Epidermal melanocyte (primary cell): ENCODE data around the gene SYT9.

Experiments
- DNase-seq: peaks from one replicate; pipeline ENCODE4 v3.0.0; 2011; ENCODE audit warnings: low spot score; ENCODE audit not compliant: insufficient read length

The SYT9 gene

DNA sequence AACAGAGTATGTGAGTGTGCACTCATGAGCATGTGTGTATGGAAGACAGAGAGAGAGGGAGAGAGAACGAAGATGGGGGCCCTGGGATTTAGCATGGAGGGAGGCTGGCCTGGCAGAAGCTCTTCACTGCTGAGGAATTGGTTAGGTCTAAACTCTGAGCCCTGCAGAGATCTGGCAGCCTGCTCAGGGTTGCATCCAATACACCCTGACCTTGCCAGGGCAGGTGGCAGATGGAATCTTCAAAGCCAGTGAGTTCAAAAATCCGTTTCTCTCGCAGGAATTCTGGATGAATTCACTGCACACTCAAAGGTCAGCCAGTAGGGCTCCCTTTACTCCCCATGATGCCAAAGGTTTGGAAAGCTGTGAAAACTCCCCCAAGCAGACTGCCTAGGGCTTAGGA, 172.2 kb downstream of the SYT9 start:
- DNase-seq = no peak

DNA sequence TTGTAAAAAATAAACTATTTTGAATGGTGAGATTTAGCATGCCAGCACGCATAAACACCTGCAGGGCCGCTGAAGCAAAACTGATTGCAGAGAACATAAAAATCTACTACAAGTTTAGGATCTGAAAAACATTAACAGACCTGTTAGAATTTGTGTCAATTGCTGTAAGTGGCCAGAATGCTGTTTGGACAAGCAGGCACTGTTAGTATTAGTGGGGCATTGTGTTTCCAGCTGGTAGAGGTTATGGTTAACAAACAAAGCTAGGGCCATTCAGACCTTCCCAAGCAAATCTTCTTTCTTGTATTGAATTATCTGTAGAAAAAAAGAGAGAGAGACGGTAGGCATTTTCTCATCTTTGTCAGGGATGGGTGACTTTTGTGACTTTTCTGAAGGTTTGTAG, 176.0 kb downstream of the SYT9 start:
- no peak for DNase-seq

DNA sequence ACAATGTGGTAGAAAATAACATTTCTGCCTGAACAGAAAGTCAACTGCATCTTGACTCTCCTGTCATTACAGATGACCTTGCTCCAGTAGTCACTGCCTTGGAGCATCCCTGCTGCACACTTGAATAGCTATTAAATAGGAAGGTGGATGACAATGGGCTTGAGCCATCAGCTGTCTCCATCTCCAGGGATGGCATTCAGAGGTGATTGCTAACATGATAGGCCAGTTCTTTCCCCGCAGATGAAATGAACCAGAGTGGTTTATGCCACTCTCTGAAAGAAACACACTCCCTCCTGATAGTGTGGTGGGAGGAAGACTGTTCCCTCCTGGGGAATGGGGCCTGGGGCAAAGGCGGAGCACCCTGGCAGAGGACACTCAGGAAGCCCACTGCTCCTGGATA, 176.5 kb downstream of the SYT9 start:
- no peak for DNase-seq

DNA sequence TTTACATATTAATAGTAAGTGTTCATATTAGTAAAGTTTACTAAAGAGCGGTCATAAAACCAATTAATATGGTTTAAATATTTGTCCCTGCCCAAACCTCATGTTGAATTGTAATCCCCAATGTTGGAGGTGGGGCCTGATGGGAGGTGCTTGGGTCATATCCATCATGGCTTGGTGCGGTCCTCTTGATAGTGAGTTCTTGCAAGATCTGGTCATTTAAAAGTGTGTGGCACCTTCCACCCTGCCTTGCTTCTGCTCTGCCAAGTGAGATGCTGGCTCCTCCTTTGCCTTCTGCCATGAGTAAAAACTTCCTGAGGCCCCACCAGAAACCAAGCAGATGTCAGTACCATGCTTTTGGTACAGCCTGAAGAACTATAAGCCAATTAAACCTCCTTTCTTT, 178.8 kb downstream of the SYT9 start:
- no peak for DNase-seq

DNA sequence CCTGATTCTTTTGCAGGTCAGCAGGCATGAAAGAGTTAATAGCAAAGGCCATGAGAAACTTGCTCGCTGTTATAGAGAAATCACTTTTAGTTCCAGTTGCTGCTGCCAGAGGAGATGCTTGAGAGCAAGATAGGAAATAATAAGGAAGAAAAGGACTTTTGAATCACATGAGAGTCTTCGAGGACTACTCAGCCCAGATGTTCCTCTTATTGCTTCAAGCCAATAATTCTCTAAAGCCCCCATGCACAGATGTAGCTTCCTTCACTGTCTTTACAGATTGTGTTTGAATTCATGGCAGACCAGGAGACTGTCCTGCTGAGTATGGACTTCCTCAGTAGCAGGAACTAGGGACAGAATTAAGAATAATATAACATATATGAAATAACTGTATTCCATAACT, 183.5 kb downstream of the SYT9 start:
- no peak for DNase-seq

DNA sequence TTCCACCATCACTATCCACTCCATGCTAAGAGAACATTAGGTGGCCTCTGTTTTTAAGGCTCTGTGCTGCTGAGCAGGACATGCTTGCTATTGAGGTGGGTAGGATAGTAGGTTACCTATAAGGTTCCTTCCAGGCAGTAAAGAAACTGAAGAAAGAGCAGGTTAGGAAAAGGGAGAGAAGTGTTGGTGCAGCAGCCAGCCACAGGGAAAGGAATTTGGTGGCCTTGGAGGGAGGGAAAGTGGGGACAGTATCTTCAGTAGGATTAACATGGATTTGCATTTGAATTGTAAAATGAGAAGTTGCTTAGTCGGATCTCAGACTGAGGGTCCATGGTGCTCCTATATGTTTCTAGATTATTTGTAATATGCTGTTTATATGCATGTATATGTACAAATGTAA, 184.4 kb downstream of the SYT9 start:
- DNase-seq = no peak

DNA sequence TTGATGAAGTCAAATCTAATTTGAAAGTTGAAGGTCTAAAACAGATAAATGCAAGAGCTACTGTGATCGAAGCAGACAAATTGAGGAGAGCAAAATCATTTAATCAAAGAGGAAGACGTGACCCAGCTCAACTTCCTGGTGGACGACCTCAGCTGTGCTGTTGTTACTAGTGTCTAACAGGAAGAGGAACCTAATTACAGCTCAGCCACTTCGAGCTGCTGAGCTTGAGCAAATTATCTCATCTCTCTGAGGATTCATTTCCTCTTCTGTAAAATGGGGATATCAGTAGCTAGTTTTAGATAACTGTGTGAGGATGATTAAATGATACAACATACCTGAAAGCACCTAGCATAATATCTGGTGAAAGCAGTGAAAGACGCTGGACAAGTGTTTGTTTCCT, 185.0 kb downstream of the SYT9 start:
- DNase-seq = no peak

DNA sequence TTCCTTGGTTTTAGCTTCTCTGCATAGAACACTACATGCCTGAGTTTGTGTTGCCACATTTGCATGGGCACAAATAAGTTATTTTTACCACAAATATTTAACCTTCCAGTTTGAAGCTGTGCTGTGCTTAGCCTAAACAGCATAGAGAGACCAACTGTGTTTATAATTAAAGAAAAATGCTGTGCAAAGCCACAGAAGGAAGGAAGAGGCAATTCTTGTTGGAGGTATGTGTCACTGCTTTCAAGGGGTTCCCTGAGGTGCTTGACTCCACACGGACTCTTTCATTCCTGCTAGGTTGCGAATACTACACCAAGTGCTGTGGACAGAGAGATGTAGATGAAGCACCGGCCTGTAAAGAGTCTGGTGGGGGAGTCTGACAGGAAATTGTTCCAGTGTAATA, 186.0 kb downstream of the SYT9 start:
- DNase-seq = peak; percentile 42

DNA sequence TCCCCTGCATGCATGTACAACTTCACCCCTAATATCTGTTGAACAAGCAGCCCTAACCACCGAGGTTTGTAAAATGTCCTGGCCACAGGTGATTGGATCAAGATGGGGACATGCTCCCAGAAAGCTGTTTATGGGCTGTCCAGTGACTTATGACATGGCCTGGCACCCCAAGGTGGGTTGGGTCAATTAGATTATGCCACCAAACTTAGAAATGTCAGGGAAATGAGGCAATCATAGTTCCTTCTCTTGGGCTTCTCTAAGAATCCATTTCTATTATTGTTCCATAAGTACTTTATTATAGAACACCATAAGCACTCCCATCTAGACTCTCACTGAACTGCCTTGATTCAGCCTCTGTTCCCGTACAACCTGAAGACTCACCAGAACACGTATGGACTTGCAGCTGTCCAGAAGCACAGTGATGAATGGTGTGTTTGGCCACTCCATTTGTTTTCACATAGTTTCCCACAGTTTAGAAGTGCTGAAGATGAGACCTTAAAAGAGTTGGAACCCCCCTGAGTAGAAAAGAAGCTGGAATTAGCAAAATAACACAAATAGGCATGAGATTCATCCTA, 188.1 kb downstream of the SYT9 start:
- no peak for DNase-seq

DNA sequence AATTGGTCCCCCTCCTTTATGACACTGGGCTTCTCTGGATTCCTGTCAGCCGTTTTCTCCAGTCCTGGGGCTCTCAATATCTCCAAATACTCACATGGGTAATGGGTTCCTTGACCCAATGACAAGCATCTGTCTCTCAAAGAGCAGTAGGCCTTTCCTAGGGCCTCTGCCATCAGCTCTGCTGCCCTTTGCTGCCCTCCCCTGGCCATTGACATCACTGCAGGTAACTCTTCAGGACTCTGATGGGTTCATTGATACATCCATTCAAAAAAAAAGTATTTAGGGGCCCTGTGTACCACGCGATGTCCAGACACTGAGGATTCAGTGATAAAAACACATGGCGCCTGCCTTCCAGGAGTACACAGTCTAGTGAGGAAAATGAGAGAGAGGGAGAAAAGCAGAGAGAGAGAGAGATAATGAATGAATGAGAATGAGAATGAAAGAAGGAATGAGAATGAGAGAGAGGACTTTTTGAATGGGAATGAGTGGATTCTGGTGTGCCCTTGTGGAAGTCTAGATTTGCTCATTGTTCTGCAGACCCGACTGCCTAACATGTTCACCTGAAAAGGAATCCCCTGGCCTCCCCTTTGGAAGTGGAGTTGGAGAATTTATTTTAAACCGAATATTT, 191.0 kb downstream of the SYT9 start:
- DNase-seq = peak; percentile 78

DNA sequence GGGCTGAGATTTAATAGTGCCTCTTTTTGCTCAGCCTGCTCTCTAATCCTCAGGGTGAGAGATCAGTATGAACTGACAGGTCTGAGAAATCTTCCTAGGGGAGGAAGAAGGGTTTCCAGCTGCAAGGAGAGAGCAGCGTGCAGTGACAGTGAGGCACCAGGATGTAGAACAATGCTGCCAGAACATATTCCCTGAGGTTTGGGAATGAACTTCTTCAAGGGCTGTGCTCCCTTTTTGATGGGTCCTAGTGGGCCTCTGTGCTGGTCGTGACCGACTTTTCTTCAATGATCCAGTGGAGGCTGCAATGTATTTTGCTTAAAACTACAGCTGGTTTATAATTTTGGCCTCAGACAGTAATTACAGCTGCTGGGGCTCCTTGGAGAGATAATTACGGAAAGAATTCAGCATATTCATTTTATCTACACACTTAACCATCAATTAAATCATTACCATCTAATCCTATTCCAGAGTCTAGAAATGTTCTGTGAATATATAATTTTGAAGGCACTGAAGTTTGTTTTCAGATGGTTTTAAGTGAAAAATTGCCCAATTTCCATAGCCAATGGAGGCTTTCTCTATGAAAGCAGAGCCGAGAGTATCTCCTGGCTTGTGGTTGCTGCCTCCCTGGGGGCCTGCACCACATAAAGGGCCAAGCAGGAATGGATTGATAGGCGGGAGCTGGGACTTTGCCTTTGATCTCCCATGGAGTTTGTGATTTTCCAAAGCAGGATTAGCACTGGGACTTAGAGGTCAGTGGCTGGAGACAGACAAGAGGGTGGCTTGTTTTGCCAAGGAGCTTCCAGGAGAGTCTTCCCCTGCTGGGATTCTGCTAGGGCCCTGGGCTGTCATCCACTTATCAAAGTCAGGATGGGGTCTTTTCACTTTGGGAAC, 192.6 kb downstream of the SYT9 start:
- DNase-seq = no peak

DNA sequence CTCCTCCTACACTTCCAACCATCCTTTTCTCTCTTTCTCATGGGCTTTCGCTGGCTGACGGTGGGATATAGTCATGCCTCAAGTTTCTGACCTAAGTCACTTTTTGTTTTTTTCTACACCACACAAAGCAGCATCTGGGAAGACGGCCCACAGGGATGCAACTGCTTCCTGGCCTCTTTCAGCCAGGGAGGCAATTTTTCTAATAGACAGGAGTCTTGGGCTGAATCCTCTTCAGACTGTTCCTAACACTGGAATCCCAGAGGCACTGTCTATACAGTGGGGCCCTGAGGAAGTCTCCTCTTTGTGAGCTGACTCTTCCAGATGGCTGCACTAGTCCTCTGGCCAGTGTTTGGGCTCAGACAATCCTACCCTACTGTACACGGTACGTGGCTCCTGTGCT, 193.9 kb downstream of the SYT9 start:
- DNase-seq = no peak

DNA sequence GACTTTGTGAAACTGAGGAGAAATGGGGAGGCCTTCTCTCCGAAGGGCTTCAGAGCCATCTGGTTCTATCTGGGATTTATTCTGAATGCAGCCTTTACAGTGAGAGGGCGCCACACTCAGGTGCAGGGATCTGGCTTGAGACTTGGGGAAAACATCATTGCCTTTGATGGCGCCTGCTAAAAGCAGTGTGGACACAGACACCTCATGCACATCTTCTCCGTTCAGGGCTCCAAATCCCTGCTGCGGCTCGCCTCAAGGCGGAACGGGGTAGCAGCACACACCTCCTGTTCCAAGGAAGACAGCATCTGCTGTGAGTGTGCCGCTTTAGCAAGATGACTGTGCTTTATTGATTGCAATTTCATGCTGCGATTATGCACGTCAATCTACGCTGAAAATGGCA, 196.5 kb downstream of the SYT9 start:
- no peak for DNase-seq

DNA sequence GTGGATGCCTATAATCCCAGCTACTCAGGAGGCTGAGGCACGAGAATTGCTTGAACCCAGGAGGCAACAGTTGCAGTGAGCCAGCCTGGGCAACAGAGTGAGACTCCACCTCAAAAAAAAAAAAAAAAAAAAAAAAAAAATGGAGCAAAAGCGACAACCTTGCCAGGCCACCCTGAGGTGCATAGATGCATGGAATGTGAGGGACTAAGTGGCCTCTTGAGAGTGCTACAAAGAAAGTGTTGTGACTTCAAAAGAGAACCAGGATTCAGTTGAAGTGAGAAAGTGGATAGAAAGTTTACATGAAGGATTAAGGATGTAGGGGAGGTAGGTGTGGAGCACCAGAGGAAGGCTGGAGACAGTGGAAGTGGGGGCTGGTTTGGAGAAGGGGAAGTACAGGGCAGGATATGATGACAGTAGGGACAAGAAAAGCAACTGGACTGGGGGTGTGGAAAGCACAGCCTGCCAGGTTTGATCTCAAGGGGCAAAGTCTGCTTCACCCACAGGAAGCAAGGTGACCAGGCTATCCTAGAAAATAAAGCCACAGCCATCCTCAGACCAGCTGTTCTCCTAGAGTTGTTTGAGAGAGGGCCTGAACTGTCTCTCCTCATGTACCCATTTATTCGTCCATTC, 197.6 kb downstream of the SYT9 start:
- DNase-seq = no peak

DNA sequence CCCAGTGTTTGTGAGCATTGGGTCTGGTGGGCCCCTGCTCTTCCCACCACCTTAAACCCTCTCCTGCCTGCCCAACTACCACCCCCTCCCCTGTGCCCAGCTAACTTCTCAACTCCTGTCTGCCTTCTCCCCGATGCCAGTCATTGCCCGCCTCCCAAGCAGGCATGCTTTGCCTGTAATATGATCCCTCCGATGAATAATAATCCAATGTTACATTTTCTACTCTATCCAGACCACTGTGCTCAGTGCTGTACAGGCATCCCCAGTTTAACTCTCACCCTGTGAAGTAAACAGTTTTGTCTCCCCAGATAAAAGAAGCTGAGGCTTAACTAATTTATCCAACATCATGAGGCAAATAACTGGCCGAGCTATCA, 198.1 kb downstream of the SYT9 start:
- no peak for DNase-seq

DNA sequence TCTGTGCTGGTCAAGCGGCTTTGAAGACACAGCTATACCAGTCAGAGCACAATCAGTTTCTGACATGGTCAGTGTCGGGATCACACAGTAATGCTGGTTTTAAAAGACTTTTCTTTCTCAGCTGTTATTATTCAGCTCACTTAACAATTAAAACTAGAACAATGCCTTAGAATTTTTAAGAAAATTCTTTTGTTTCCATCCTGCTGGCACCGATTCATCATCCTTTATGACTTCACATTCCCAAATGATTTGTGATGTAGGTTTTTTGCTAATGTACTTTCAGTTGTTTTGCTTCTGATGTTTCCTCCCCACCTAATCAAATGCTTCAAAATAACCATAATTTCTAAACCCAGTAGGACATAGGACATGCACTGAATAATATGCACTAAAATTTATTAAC, 199.1 kb downstream of the SYT9 start:
- DNase-seq = no peak

DNA sequence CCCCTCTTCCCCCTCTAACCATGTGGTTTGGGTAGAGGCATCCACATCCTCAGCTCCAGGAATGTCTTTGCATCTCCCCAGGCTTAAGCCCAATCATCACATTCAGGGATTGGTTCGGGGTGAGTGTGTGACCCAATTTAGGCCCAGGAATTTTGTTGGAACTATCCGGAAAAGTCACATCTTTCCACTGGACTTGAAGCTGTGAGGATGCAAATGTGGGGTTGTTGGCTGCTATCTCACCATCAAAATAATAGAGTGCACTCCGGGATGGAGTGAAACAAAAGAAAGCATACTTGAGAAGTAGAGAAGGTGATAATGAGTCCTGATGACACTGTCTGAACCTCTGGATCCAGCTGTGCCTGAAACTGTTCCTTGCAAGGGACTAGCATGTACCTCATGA, 199.8 kb downstream of the SYT9 start:
- no peak for DNase-seq

DNA sequence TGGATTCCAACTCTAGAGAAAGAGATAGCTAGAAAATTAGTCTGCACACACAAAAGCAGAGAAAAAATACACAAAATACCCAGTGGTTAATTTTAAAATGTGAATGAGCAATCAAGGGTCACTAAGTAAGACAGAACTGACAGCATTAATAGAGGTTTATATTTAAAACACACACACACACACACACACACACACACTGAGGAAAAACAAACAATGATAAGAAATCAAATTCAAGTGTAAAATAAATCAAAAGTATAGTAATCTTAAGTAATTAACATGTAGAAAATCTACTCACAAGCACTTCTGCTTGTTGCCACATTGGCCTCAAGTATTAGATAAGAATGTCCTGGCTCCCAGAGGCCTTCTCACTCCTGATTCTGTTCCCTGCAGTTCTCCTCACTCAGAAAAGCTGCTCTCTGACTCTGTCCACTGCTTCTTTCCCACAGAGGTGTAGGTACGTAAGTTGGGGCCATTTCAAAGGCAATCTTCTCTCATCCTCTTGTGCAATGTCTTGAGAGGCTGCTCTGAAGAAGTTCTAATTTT, 200.3 kb downstream of the SYT9 start:
- no peak for DNase-seq

DNA sequence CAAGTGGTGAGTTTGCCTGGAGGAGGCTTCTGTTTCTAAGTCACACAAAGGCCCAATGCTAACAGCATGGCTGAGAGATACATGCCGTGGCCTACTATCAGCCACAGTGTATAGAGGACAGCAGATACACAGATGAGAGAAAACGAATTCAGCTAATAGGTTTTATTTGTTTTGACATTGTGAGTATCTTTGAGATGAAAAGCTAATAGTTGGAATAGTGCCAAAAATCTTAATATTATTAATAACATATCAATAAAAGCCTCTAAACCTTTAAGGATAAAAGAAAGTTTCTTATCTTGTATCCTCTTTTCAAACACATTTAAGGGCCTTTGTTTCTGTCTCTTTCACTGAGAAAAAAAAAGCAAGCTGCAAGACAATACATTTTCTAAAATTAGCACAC, 203.2 kb downstream of the SYT9 start:
- no peak for DNase-seq

DNA sequence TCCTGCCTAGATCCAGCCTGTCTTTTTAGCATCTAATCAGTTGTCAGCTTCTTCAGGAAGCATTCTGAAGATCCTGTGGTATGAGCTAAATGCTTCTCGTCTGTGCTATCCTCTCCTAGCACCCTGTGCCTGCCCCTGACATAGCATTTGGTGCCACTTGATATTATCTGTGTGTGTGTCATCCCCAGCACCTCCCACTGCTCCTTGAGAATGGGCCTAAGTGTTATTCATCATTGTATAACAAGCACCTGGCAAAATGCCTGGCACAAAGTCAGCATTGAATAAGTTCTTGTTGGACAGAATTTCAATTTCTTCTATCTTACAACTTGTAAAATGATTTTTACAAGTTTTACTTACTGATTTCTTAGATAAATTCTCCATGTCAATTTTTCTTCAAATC, 205.5 kb downstream of the SYT9 start:
- DNase-seq = no peak

DNA sequence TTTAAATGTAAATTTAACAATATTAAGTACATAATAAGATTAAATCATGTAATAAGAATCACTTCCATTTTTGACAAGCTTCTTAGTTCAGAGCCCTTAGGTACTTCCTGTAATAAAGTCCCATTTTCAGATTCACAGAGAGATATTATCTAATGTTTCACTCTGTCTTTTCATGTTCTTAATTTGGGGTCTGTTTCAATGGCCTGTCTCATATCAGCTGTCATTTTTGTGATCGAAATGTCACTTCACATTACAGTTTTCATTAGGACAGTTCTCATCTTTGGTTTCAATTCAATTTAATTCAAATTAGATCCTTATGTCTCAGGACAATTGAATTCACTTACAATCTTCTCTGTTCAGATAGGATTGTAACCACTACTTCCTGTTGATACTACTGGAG, 211.0 kb downstream of the SYT9 start:
- no peak for DNase-seq

DNA sequence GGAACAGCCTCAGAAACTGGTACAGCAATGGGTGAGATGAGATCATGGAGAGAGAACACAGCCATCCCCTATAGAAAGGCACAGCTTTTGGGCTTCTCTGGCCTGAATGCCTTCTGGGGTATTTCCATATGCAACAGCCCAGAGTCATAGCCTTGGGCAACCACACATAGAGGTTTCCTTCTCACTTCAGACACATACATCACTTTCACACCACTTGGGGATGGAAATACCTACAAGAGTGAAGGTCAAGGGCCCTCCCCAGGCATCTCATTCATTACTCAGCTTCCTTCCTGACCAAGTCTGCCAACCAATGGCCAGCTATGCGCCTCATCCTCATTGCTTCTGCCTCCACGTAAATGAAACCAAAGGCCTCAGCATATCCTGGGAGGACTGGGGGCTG, 215.9 kb downstream of the SYT9 start:
- DNase-seq = no peak
